Calu3 (cell line): Measurements from ENCODE around the gene AKNAD1. TPM values are rescaled to one million over a fixed set of nuclear protein-coding genes. Genes with fewer than 3 reads are reported as not detected.

Source experiments
- BruUV-seq: library from RNA; stranded (reverse); fragments of 400-500 nt; replicated peaks from 2 replicates; lab custom pipeline; 2021; lab: Mats Ljungman, UMichigan
- CTCF ChIA-PET: fragments of 300-600 bp; sonication (Branson Sonifier 250); formaldehyde crosslinking; loops from one replicate; lab custom pipeline; 2022; ENCODE audit warnings: antibody characterized with exemption; lab: Charles Lee
- DNase-seq: peaks from one replicate; pipeline ENCODE4 v3.0.0; 2022
- H3K27ac Mint-ChIP-seq: one replicate; pipeline ENCODE4 v1.8.0; 2022; ENCODE audit warnings: mixed read lengths; ENCODE audit not compliant: unreplicated experiment
- H3K27me3 Mint-ChIP-seq: one replicate; pipeline ENCODE4 v1.8.0; 2022; ENCODE audit warnings: mixed read lengths; ENCODE audit not compliant: unreplicated experiment
- H3K36me3 Mint-ChIP-seq: one replicate; pipeline ENCODE4 v1.8.0; 2022; ENCODE audit warnings: mild to moderate bottlenecking, moderate library complexity, mixed read lengths; ENCODE audit not compliant: insufficient read depth, unreplicated experiment
- H3K4me1 Mint-ChIP-seq: one replicate; pipeline ENCODE4 v1.8.0; 2022; ENCODE audit warnings: mild to moderate bottlenecking, low read depth, mixed read lengths; ENCODE audit not compliant: unreplicated experiment
- H3K4me3 Mint-ChIP-seq: one replicate; pipeline ENCODE4 v1.8.0; 2022; ENCODE audit warnings: mild to moderate bottlenecking, low read depth, moderate library complexity, mixed read lengths; ENCODE audit not compliant: unreplicated experiment
- H3K9me3 Mint-ChIP-seq: one replicate; pipeline ENCODE4 v1.8.0; 2022; ENCODE audit warnings: low read depth, mixed read lengths; ENCODE audit not compliant: unreplicated experiment
- CTCF ChIP-seq: fragments of 200-600 bp; IDR thresholded peaks from one replicate; pipeline ENCODE4 v1.8.0; 2022; ENCODE audit warnings: antibody characterized with exemption; ENCODE audit not compliant: unreplicated experiment
- intact Hi-C: fragments of 100-400 bp; cut with micrococcal nuclease; formaldehyde crosslinking; loops from one replicate; pipeline ENCODE4 v1.10.0; 2022; ENCODE audit not compliant: unreplicated experiment
- total RNA-seq: library from RNA; stranded (reverse); gene quantifications from 2 replicates; pipeline ENCODE4 v1.2.3, GENCODE V29; 2022

Gene AKNAD1
- total RNA-seq, 1 experiment from 2014 or later: not detected

- intact Hi-C loops: no loop called here
- H3K27me3 Mint-ChIP-seq: no peaks in the 10 kb centered on the region
- no peak overlapping the region for H3K4me3 Mint-ChIP-seq
- H3K4me1 Mint-ChIP-seq: peaks cover 20% of the 10 kb centered on the region
- no peak for DNase-seq
- no peaks in the 10 kb centered on the region for H3K9me3 Mint-ChIP-seq
- H3K36me3 Mint-ChIP-seq: peaks cover 20% of the 10 kb centered on the region
- CTCF ChIA-PET: interaction anchor here (0.7 kb wide), 1 partner anchor 32 kb away, joined by 4 read pairs; no protein-coding TSS in a partner anchor
- H3K27ac Mint-ChIP-seq: no peak overlapping the region
- TF ChIP-seq CTCF: no peak
- BruUV-seq: no TSS peak
These were observed 24.0 kb upstream of the AKNAD1 start for GRCh38 chr1:108880850-108881249.

GRCh38 chr1:108878678-108879077, 21.8 kb upstream of the AKNAD1 start:
- peaks cover 20% of the 10 kb centered on the region for H3K36me3 Mint-ChIP-seq
- DNase-seq: no peak
- CTCF ChIA-PET: interaction anchor here (0.5 kb wide), 1 partner anchor 41 kb away, joined by 3 read pairs; no protein-coding TSS in a partner anchor
- no peak for TF ChIP-seq CTCF
- no peak overlapping the region for H3K27ac Mint-ChIP-seq
- H3K4me1 Mint-ChIP-seq: peaks cover 13% of the 10 kb centered on the region
- no peak overlapping the region for H3K4me3 Mint-ChIP-seq
- H3K9me3 Mint-ChIP-seq: no peaks in the 10 kb centered on the region
- intact Hi-C loops: no loop called here
- no TSS peak for BruUV-seq
- no peaks in the 10 kb centered on the region for H3K27me3 Mint-ChIP-seq

DNA sequence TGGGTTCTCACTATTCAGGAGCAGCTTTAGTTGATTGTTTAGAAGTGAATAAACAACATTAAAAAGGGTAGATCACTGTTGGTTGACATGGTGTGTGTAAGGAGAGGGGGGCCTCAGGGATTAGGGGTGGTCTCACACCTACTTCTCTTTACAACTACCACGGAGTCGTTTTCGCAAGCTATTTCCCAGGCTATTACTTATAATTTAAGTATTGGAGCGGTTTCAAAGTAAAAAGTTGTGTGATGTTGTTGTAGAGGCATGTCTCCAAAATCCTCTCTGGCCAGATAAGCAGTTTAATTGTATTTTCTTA, 21.2 kb upstream of the AKNAD1 start:
- H3K27me3 Mint-ChIP-seq: no peaks in the 10 kb centered on the region
- H3K9me3 Mint-ChIP-seq: no peaks in the 10 kb centered on the region
- no TSS peak for BruUV-seq
- peaks cover 7% of the 10 kb centered on the region for H3K4me1 Mint-ChIP-seq
- no peak for DNase-seq
- intact Hi-C loops: no loop called here
- H3K36me3 Mint-ChIP-seq: peaks cover 20% of the 10 kb centered on the region
- H3K4me3 Mint-ChIP-seq: peak overlapping the region; percentile 76
- TF ChIP-seq CTCF: no peak
- CTCF ChIA-PET: interaction anchor here (0.5 kb wide), 1 partner anchor 41 kb away, joined by 3 read pairs; no protein-coding TSS in a partner anchor
- peak overlapping the region; percentile 36 for H3K27ac Mint-ChIP-seq

- peak overlapping the region; percentile 36 for H3K27ac Mint-ChIP-seq
- DNase-seq: peak; percentile 3
- H3K9me3 Mint-ChIP-seq: no peaks in the 10 kb centered on the region
- peak overlapping the region; percentile 76 for H3K4me3 Mint-ChIP-seq
- no peaks in the 10 kb centered on the region for H3K27me3 Mint-ChIP-seq
- H3K36me3 Mint-ChIP-seq: peaks cover 20% of the 10 kb centered on the region
- intact Hi-C loops: no loop called here
- TF ChIP-seq CTCF: no peak
- H3K4me1 Mint-ChIP-seq: peaks cover 6% of the 10 kb centered on the region
- BruUV-seq: TSS peak; percentile 63
- CTCF ChIA-PET: no interaction called here
These were observed 20.7 kb upstream of the AKNAD1 start for GRCh38 chr1:108877348-108878159.
